ENCODE data around the gene CCNT2. TPM values are rescaled to one million over a fixed set of nuclear protein-coding genes. Genes with fewer than 3 reads are reported as not detected.

CCNT2 gene
- polyA plus RNA-seq, 1 of the 3 experiments (the other 2 are of a cell fraction) = 5.3 TPM

GRCh38 chr2:134949981-134950708 lies 31.5 kb downstream of the CCNT2 start:
- TF ChIP-seq FOXJ3 (CRISPR knock-in tag; IDR thresholded peaks at IDR 0.05) = no peak
- TF ChIP-seq SMC3 (IDR thresholded peaks at IDR 0.05; ENCODE audit: low read depth, low read length) = no peak
- TF ChIP-seq TEAD4 (IDR thresholded peaks at IDR 0.05; ENCODE audit: borderline replicate concordance, insufficient read depth) = no peak
- no peak for TF ChIP-seq USF2 (IDR thresholded peaks at IDR 0.05; ENCODE audit: borderline replicate concordance, low read depth, low read length)
- TF ChIP-seq EP300 (IDR thresholded peaks at IDR 0.05; ENCODE audit: borderline replicate concordance in 1 of 2, low read depth in 1 of 2, low read length in 1 of 2) = no peak
- no peak for TF ChIP-seq GABPA (IDR thresholded peaks at IDR 0.05; ENCODE audit: low read depth)
- no peak for TF ChIP-seq RFX5 (IDR thresholded peaks at IDR 0.05; ENCODE audit: low read length)
- TF ChIP-seq MAX (IDR thresholded peaks at IDR 0.05; ENCODE audit: low read depth) = no peak
- no peak for TF ChIP-seq PBX3 (IDR thresholded peaks at IDR 0.05)
- TF ChIP-seq TCF12 (IDR thresholded peaks at IDR 0.05) = no peak
- TF ChIP-seq CTCF (IDR thresholded peaks at IDR 0.05) = no peak
- no peak for TF ChIP-seq MXI1 (IDR thresholded peaks at IDR 0.05; ENCODE audit: low read depth, low read length)
- TF ChIP-seq RAD21 (IDR thresholded peaks at IDR 0.05; ENCODE audit: low read length) = no peak
- TF ChIP-seq JUND (IDR thresholded peaks at IDR 0.05) = no peak
- no peaks in the 10 kb centered on the region; the same call in 1 of the 2 replicates for H4K20me1 ChIP-seq (ENCODE audit: insufficient read depth)
- no peak overlapping the region for H3K9ac ChIP-seq
- H3K4me3 ChIP-seq (ENCODE audit: low read depth in 2 of 2, low read length in 1 of 2) = no peak overlapping the region
- CTCF ChIA-PET = interaction anchor here (0.6 to 1.6 kb wide), 3 partner anchors 9 to 415 kb away, joined by 3 to 8 read pairs (median 3); no protein-coding TSS in a partner anchor
- POLR2A ChIA-PET = no interaction called here
- no peaks in the 10 kb centered on the region for H3K9me2 ChIP-seq
- WGBS (ENCODE audit: low lambda C conversion rate) = 95% methylated on average over 7 of the region's 7 CpGs
- no peaks in the 10 kb centered on the region for H3K27me3 ChIP-seq (ENCODE audit: insufficient read depth)
- no peak overlapping the region for H2AFZ ChIP-seq (ENCODE audit: low read depth)
- DNase-seq = no peak
- H3K36me3 ChIP-seq (replicated peaks in 1 of 2; ENCODE audit: control insufficient read depth in 1 of 2, insufficient read depth in 2 of 2, low read length in 1 of 2) = peaks cover 77 to 82% of the 10 kb centered on the region in 2 experiments
- peaks cover 14% of the 10 kb centered on the region for H3F3A ChIP-seq (replicated peaks; ENCODE audit: insufficient read depth)
- H3K4me1 ChIP-seq (ENCODE audit: control insufficient read depth in 1 of 2, insufficient read depth in 2 of 2, low read depth in 1 of 2, low read length in 1 of 2) = no peaks in the 10 kb centered on the region
- no peak overlapping the region for H3K4me2 ChIP-seq
- no peaks in the 10 kb centered on the region for H3K9me3 ChIP-seq
- H3K79me2 ChIP-seq (ENCODE audit: insufficient read depth) = peaks cover 41% of the 10 kb centered on the region; the same call in 1 of the 2 replicates
- no peak overlapping the region for H3K27ac ChIP-seq (ENCODE audit: low read depth in 2 of 2, low read length in 1 of 2)
